Hepatocyte (in vitro differentiated cells): ENCODE results near the gene CD40. TPM values are rescaled to one million over a fixed set of nuclear protein-coding genes. Genes with fewer than 3 reads are reported as not detected.

Experiments used
- DNase-seq: peaks from one replicate; pipeline ENCODE4 v3.0.0-alpha.2; 2016; ENCODE audit warnings: low spot score
- H2AFZ ChIP-seq: fragments of 200-600 bp; sonication (generic); 2 replicates; pipeline ENCODE4 v1.6.0; 2016; ENCODE audit warnings: antibody characterized with exemption, mild to moderate bottlenecking
- H3K27ac ChIP-seq: fragments of 200-600 bp; sonication (generic); 2 replicates; pipeline ENCODE4 v1.5.1; 2016; ENCODE audit warnings: mild to moderate bottlenecking
- H3K27me3 ChIP-seq: fragments of 200-600 bp; sonication (generic); 2 replicates; pipeline ENCODE4 v1.6.1; 2016
- H3K36me3 ChIP-seq: fragments of 200-600 bp; sonication (generic); replicated peaks from 2 replicates; pipeline ENCODE4 v1.5.1; 2016; ENCODE audit warnings: low read depth; ENCODE audit not compliant: insufficient read depth
- H3K4me1 ChIP-seq: fragments of 200-600 bp; sonication (generic); 2 replicates; pipeline ENCODE4 v1.5.1; 2016; ENCODE audit warnings: mild to moderate bottlenecking, moderate library complexity; ENCODE audit not compliant: insufficient read depth
- H3K4me2 ChIP-seq: fragments of 200-600 bp; sonication (generic); 2 replicates; pipeline ENCODE4 v1.6.0; 2016
- H3K4me3 ChIP-seq: fragments of 200-600 bp; sonication (generic); 2 replicates; pipeline ENCODE4 v1.5.1; 2016; ENCODE audit warnings: mild to moderate bottlenecking
- H3K79me2 ChIP-seq: fragments of 200-600 bp; sonication (generic); 2 replicates; pipeline ENCODE4 v1.6.0; 2017; ENCODE audit warnings: mild to moderate bottlenecking
- H3K9me2 ChIP-seq: fragments of 200-600 bp; sonication (generic); replicated peaks from 2 replicates; pipeline ENCODE4 v1.6.0; 2017; ENCODE audit warnings: mild to moderate bottlenecking; ENCODE audit not compliant: insufficient read depth
- H3K9me3 ChIP-seq: fragments of 200-600 bp; sonication (generic); 2 replicates; pipeline ENCODE4 v1.5.1; 2016; ENCODE audit warnings: low read depth, mild to moderate bottlenecking
- H4K20me1 ChIP-seq: fragments of 200-600 bp; sonication (generic); 2 replicates; pipeline ENCODE4 v1.6.0; 2016; ENCODE audit warnings: mild to moderate bottlenecking; ENCODE audit not compliant: insufficient read depth, poor library complexity, severe bottlenecking
- EZH2 ChIP-seq: fragments of 200-600 bp; sonication (generic); IDR thresholded peaks from 2 replicates; pipeline ENCODE4 v1.6.1; 2016; ENCODE audit warnings: antibody characterized with exemption, mild to moderate bottlenecking, borderline replicate concordance
- EZH2phosphoT487 ChIP-seq: fragments of 200-600 bp; sonication (generic); IDR thresholded peaks from one replicate; pipeline ENCODE4 v1.6.1; 2018; ENCODE audit warnings: antibody characterized with exemption, mild to moderate bottlenecking, low read depth, moderate library complexity; ENCODE audit not compliant: unreplicated experiment, severe bottlenecking
- WGBS: methylation state at CpG from one replicate; pipeline ENCODE4 v1.1.6; 2016; ENCODE audit warnings: low lambda C conversion rate; ENCODE audit errors: missing lambda C conversion rate; 5-methylcytosine and 5-hydroxymethylcytosine counted together
- polyA plus RNA-seq: library from polyadenylated mRNA; unstranded; fragments of >200 nt; fragmentation: Nextera tagmentation; extraction: Ambion mirVana; gene quantifications from 2 replicates; pipeline ENCODE4 v1.2.1, GENCODE V29; 2016
- total RNA-seq: library from RNA; depleted of rRNA; stranded (reverse); fragments of >200 nt; gene quantifications from 2 replicates; pipeline ENCODE4 v1.2.3, GENCODE V29; 2014
- TF ChIP-seq, protein P1 (sequence below): fragments of 200-600 bp; sonication (generic); IDR thresholded peaks from 2 replicates; pipeline ENCODE4 v1.5.1; 2016; ENCODE audit warnings: antibody characterized with exemption, mild to moderate bottlenecking; ENCODE audit not compliant: poor library complexity

CD40 gene
- total and polyA plus RNA-seq, 2 experiments from 2014 or later, result 3.2 to 8.0 TPM

- DNase-seq, result peak; percentile 90
- WGBS, result 9% methylated on average over 52 of the region's 77 CpGs
- Histone ChIP-seq H3K27me3 (peaks cover 61% of the 10 kb centered on the region), H3K4me1 (no peaks in the 10 kb centered on the region), H2AFZ (no peak overlapping the region), H3K4me3 (no peak overlapping the region), H3K9me3 (no peaks in the 10 kb centered on the region), H3K27ac (no peak overlapping the region), H3K79me2 (no peaks in the 10 kb centered on the region), H3K36me3 (no peaks in the 10 kb centered on the region), H3K4me2 (no peak overlapping the region), H4K20me1 (no peaks in the 10 kb centered on the region), H3K9me2 (no peaks in the 10 kb centered on the region)
- TF ChIP-seq EZH2phosphoT487 (no peak), EZH2 (no peak)
- TF ChIP-seq, protein P1, sequence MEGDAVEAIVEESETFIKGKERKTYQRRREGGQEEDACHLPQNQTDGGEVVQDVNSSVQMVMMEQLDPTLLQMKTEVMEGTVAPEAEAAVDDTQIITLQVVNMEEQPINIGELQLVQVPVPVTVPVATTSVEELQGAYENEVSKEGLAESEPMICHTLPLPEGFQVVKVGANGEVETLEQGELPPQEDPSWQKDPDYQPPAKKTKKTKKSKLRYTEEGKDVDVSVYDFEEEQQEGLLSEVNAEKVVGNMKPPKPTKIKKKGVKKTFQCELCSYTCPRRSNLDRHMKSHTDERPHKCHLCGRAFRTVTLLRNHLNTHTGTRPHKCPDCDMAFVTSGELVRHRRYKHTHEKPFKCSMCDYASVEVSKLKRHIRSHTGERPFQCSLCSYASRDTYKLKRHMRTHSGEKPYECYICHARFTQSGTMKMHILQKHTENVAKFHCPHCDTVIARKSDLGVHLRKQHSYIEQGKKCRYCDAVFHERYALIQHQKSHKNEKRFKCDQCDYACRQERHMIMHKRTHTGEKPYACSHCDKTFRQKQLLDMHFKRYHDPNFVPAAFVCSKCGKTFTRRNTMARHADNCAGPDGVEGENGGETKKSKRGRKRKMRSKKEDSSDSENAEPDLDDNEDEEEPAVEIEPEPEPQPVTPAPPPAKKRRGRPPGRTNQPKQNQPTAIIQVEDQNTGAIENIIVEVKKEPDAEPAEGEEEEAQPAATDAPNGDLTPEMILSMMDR, result peak; percentile 61
Observed at GRCh38 chr20:46174469-46175126, 56.5 kb downstream of the CD40 start.

DNA sequence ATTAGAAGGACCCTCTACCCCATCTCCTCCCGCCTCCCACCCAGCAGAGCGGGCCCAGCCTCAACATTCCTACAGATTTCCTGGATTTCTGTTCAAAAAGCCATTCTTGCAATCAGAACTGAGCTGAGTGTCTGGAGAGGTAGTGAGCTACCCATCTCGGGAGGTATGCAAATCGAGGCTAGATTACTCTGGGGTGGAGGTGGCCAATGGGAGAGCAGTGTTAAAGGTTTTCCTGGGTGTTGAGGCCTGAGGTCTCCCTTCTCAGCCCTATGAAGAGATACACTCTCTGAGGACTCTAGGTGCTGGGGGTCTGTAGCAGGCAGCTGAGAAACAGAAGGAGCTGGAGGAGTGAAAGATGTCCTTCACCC is 57.0 kb downstream of the CD40 start:
- H3K9me2 ChIP-seq, result no peaks in the 10 kb centered on the region
- no peaks in the 10 kb centered on the region for H3K79me2 ChIP-seq
- DNase-seq, result no peak
- no peaks in the 10 kb centered on the region for H4K20me1 ChIP-seq
- H3K4me3 ChIP-seq, result no peak overlapping the region
- H3K27me3 ChIP-seq, result peaks cover 60% of the 10 kb centered on the region
- 95% methylated on average over 4 of the region's 4 CpGs for WGBS
- no peak overlapping the region for H3K4me2 ChIP-seq
- no peak overlapping the region for H3K27ac ChIP-seq
- no peaks in the 10 kb centered on the region for H3K36me3 ChIP-seq
- no peaks in the 10 kb centered on the region for H3K4me1 ChIP-seq
- no peak overlapping the region for H2AFZ ChIP-seq
- TF ChIP-seq EZH2, result no peak
- TF ChIP-seq, protein P1, result no peak
- TF ChIP-seq EZH2phosphoT487, result no peak
- no peaks in the 10 kb centered on the region for H3K9me3 ChIP-seq

GRCh38 chr20:46176739-46177378 is 58.7 kb downstream of the CD40 start:
- Histone ChIP-seq H4K20me1 (no peaks in the 10 kb centered on the region), H3K27ac (no peak overlapping the region), H3K27me3 (peaks cover 45% of the 10 kb centered on the region), H3K4me1 (no peaks in the 10 kb centered on the region), H3K4me3 (no peak overlapping the region), H2AFZ (no peak overlapping the region), H3K79me2 (no peaks in the 10 kb centered on the region), H3K9me3 (no peaks in the 10 kb centered on the region), H3K9me2 (no peaks in the 10 kb centered on the region), H3K4me2 (no peak overlapping the region), H3K36me3 (no peaks in the 10 kb centered on the region)
- WGBS, result 92% methylated on average over 13 of the region's 13 CpGs
- TF ChIP-seq EZH2phosphoT487 (no peak), EZH2 (no peak)
- TF ChIP-seq, protein P1, result no peak
- no peak for DNase-seq
